Stimulated activated CD4-positive, alpha-beta T cell treated with anti-CD3 and anti-CD28 coated beads, TNF-alpha, amount 100 ng/mL, for 48 hours (primary cell): ENCODE data around the gene CCDC106.

Experiments used
- DNase-seq, 3 donors: peaks; one replicate each; pipeline ENCODE4 v3.0.0-alpha.2; 2020; ENCODE audit warnings: low read depth in 3 of 3

CCDC106 gene

DNA sequence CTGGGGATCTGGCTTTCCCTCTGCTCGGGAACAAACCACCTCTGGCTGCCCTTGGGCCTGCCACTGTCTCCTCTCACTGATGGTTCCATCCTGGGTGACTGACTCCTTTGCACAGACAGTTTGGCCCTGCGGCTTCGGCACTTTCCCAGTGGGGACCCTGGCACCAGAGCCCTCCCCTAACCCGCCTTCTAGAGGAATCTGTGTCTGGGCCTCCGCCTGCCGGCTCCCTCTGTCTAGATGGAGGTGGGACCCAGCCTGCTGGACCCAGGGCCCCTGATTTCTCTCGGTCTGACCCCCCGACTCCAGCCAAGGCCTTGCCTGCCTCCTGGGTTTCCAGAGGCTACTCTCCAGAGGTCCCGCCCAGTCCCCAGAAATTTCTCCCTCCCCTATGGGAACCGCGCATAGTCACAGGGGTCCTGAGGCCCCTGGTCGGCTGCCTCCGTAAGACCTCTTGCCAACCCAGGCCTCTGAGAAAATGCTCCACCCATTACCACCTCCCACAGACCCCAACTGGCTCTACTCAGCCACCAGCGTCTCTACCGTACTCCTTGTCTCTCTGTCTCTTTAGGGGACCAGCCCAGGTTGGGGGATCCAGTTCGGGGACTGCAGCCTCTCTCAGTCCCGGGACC lies 2.7 kb downstream of the CCDC106 start:
- no peak for DNase-seq

DNA sequence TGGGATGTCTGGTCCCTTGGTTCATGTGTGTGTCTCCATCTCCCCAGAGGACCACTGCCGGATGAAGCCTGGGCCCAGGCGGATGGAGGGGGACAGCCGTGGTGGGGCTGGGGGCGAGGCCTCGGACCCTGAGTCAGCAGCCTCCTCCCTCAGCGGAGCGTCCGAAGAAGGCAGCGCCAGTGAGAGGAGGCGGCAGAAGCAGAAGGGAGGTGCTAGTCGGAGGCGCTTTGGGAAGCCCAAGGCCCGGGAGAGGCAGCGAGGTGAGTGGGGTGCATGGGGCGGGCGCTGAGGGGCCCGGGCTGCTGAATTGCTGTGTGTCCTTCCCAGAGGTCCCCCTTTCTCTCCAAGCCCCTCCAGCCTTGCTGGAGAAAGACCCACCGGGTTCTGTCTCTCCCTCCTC lies 3.2 kb downstream of the CCDC106 start:
- no peak for DNase-seq

DNA sequence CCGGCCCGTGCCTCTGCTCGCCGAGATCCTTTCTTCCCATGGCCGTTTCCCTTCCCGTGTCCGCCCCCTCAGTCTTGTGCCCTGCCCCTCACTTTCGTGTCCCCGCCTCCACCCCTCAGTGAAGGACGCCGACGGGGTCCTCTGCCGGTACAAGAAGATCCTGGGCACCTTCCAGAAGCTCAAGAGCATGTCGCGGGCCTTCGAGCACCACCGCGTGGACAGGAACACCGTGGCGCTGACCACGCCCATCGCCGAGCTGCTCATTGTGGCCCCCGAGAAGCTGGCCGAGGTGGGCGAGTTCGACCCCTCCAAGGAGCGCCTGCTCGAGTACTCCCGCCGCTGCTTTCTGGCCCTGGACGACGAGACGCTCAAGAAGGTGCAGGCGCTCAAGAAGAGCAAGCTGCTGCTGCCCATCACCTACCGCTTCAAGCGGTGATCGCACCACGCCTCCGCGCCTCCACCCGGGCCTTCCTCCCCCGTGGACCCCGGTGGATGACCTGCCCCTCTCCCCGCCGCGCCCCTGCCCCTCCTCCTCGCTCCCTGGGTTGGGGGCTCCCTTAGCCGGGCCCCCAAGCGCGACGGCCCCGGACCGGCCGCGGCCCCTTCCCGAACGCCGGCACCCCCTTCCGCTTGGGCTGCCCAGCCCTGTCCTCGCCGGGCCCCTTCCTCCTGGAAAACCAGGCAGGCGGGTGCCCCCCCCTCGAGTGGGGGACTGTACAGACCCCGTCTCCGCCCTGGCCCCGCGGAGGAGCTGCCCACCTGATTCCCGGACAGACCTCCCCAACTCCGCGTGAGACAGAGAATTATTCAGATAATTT lies 4.5 kb downstream of the CCDC106 start:
- no peak for DNase-seq

DNA sequence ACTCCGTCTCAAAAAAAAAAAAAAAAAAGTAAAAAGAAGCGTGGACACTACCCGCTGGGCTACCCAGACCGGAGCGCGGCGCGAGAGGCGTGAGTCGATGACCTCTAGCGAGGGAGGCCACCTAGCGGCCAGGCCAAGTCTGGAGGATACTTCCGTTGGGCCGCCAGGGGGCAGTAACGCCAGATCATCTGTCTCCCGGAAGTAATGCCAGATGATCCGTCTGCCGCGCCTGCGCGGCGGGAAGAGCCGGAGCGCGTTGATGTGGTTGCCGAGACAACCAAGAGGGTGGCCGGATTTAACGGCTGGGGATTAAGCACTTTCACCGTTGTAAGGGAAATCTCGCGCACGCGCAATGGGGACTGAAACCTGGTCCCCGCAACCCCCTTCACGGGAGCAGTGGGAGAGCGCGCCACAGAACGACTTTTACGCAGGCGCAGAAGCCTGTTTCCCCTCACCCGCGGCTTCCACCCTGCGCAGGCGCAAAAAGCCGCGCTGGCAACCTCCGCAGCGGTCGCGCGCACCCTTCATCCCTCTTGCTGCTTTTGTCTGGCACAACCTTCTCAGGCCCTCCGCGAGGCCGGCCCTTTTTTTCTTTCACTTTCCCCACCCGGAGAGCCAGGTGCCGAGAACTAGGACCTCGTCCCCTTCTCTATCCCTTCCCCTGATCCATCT lies 5.8 kb downstream of the CCDC106 start:
- peak; percentile 91 to 95 (median 93) for DNase-seq

DNA sequence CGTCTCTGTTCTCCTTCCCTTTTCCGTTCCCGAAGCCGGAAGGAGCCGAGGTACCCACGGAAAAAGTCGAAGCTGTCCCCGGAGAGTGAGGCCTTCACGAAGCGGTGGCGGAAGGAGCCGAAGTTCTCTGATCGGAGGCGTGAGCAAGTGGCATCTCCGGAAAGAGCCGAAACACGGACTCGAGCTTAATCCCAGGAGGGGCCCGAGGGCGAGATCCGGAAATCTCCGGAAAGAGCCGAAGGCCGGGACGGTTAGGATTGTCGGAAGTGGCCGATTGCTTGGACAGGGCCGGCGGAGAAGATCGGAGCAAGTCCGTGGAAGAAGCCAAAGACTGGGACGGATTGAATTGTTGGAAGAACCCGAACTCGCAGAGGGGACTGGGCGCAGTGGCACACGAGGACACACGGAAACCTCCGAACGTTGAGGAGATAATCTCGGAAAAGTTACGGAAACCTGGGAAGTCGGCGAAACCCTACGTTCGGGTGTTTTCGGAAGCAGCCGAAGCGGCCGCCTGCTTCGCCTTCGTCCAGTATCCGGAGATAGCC lies 6.4 kb downstream of the CCDC106 start:
- DNase-seq, result peak; percentile 94 to 99 (median 99)

DNA sequence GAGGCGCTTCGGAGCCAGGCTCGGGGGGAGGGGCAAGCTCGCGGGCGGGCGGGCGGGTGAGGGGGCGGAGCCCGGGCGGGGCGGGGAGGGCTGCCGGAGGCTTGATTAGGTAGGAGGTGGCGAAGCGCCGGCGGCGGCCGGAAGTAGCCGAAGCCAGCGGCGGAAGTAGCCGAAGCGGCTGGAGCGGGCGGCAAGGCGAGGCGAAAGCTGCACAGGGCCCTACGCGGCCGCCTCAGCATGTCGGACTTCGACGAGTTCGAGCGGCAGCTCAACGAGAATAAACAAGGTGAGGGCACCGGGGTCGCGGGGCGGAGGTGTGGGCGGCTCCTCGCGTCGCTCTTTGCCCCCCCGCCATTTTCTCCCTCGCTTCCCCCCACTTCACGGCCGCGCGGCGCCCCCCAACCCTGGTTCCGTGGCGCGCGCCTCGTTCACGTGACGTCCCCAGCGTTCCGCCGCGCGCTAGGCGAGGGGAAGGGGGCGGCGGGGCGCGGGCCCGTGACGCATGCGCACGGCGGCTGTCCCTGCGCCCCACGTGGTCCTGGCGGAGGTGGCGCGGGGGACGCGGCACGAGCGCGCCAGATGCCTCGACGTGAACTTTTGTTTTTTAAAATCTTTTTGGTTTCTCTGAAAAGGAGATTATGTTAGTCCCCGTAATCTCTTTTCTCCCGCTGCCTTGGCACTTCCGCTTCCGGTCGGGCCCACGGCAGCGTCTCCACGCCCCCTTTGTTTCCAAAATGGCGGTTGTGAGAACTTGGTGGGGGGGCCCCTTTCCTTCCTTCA lies 7.0 kb downstream of the CCDC106 start, which contains the start of gene U2AF2:
TSS of gene U2AF2 (plus strand) at position 168 of the 780 bp plus-strand sequence. CDS start at position 238, 70 bp downstream.
- peak; percentile 93 to 96 (median 94) for DNase-seq

DNA sequence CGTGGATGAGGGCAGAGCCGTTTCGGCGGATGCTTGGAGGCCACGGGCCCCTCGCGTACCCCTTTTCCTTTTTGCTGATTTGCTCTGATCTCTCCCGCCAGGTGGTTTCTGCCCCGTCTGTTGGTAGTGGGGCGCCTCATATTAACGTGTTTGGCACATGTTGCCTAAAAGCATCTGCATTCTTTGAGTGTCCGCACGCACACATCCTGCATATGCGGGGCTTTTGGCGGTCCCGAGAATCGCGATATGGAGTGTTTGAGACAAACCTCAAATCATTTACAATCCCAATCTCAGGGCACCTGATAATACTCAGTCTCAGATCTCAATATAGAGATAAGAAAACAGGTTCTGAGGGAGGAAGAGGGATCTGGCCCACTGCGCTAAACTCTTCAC lies 7.6 kb downstream of the CCDC106 start:
- DNase-seq, result no peak

DNA sequence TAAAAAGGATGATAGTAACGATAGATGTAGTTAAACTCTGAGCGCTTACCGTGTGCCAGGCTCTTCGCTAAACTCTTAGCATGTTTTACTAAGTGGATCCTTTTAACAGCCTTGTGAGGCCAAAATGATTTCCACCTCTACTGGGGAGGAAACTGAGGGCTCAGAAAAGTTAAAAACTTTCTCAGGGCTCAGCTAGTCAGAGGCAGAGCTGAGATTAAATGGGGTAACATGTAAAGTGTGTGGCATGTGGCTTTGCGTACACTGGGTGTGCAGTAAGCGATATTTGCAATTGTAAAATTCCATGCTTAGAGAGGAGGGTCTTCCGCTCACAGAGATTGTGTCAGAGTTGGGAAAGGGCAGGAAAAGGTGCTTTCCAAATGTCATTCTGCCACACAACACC lies 8.5 kb downstream of the CCDC106 start:
- DNase-seq, result no peak

DNA sequence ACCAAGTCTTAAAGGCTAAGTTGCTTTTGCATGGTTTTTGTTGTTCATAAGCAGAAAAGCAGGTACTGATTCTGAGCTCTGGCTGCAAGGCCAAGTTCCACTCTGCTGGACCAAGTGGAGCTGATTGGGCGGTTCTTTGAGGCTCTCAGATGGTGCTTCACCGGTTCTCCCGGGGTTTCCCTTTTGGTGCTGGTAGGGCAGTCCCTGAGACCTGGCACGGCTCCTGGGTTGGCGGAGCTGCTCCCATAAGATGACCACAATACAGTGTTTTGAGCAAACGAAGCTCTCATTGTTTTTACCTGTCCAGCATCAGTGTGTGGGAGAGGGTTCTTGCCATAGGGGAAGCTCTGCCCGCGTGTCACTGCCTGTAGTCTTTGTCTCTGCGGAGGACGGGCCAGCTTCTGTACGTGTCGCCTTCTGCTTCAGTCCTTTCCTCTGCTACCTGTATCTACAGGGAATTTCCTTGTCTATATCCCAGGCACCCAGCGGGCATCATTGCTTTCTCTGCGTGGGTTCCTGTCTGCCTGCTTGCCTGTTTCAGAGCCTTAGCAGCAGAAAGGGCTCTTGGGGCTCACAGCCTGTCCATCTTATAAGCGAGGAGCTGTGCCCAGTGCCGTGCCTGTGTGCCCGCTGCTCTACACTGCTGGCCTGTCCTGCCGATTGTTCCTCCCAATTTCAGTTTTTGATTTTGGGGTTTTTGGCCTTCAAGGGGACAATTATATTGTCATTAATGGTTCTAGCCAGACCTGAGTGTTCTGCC lies 9.2 kb downstream of the CCDC106 start:
- no peak for DNase-seq

DNA sequence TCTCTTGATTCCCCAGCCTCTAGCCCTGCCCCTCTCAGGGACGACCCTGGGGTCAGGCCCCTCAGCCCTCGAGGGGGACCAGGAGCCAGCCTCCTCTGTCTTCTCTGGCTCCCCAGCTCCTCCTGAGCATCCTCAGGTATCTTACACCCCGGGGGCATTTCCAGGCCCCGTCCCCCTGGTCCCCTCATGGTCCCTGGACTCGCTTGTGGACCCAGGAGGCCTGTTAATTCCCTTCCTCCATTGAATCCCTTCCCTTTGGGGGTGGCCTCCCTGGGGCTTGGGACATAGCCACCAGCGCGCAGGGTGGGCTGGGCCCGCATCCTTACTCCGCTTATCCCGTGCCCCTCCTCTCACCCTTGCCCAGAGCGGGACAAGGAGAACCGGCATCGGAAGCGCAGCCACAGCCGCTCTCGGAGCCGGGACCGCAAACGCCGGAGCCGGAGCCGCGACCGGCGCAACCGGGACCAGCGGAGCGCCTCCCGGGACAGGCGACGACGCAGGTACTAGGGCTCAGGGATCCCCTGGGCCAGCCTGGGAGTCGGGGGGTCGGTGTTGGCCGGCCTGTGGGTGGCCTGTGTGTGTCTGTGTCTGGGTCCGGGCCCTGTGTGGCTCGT lies 10.9 kb downstream of the CCDC106 start:
- no peak for DNase-seq

DNA sequence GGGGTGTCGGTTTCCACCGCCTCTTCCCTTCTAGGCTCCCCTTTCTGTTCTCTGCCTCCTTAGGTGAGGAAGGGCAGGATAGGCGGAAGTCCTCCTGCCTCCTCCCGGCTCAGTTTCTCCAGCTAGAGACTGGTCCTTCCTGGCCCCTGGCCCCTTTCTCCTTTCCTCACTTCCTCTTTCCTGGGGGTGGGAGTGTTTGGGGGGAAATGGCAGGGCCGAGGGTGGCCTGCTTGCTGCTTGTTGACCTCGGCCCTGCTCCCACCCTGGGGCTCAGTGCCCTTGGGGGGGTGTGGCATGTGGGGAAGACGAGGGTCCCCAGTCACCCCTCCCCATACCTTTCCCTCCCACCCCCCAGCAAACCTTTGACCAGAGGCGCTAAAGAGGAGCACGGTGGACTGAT lies 11.8 kb downstream of the CCDC106 start:
- DNase-seq, result no peak

DNA sequence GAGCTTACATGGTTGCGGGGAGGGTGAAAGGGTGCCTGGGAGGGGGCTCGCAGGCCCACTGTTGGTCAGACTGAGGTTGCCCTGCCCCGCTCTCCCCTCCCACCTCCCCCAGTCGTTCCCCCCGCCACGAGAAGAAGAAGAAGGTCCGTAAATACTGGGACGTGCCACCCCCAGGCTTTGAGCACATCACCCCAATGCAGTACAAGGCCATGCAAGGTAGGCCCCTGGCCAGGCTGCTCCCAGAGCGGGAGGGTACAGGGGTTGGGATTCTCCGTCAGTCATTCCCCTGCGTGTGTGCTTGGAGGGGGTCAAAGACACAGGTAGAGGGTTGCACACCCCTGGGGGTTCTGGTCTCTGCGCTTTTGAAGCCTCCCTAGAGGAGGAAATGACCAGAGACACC lies 12.4 kb downstream of the CCDC106 start:
- no peak for DNase-seq

DNA sequence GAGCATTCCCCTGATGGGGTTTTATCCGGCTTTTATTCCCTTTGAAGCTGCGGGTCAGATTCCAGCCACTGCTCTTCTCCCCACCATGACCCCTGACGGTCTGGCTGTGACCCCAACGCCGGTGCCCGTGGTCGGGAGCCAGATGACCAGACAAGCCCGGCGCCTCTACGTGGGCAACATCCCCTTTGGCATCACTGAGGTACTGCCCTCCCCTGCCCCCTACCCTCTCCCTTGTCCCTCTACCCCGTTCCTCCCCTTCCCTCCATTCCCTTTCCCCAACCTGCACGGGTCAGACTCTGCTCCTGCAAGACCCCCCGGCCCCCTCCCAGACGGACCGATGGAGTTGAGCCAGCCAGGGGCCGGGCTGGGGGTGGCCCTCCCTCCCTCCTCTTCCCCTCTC lies 13.0 kb downstream of the CCDC106 start:
- no peak for DNase-seq

DNA sequence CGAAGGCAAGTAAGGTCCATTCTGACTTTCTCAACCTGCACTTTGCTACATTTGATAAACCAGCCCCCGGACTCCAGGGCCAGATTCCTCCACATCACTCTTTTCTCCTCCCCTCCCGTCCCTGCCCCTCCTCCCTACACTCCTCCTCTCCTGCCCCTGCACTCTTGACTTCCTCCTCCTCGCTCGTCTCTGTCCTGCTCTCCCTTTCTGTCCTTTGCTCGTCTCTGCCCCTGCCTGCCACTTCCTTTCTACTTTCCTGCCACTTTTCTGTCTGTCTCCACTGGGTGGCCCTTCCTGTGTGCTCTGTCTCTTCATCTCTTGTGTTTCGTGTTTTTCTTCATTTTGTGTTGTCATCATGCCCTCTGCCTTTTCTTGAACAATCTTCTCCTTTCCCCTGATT lies 13.8 kb downstream of the CCDC106 start:
- no peak for DNase-seq

DNA sequence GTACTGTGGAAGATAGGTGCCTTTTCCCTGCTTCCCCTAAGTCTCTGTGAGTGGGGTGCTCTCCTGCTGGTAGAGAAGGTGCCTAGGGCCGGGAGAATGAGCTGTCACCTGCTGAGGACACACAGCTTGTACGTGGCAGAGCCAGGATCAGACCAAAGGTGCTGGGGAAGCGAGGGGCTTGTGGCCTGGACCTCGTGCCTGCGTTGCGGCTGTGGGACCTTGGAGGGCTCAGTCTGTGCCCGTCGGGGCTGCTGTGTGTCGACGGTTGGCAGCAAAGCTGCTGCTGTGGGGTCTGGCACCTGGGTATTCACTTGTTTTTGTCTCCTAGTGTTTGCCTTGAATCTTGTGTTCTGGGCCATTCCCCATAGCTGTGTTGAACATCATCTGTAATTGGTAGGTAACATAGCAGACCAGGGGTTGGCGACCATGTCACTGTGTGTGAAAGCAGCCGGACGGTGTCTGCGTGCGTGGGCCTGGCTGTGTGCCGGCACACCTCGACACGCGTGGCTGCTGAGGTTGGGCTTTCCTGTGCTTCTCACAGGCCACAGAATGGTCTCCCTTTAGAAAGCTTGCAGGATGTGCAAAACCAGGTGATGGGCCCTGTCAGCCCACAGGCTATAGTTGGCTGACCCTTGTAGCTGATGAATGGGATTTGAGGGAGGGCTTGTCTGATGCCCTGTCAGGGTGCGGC lies 16.0 kb downstream of the CCDC106 start:
- no peak for DNase-seq

DNA sequence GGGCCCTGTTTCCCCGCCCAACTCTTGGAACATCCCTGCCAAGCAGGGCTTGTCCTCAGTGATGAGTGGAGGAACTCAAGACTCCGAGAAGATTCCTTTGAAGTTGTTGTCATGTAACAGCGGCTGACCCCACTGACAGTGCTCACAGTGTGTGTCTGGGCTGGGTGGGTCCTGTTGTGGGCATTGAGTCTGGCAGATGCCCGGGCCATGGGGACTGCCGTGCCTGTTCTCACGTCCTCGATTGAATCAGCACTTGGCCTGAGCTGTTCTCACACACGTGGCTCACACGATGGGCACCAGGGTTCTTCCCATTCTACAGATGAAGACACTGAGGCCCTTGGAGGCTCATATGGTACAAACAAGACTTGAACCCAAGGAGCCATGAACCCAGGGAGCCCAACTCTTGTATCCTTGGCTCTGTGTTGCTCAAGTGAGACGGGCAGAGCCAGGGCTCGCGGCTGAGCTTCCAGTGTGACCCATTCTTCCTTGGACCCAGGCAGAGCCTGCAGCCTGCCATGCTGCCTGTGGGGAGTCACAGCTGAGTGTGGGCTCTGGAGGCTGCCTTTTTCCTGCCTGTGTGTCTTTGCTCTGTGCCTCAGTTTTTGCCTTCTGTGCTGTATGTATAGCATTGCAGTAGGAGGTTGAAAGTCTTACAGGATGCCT lies 18.5 kb downstream of the CCDC106 start:
- no peak for DNase-seq

DNA sequence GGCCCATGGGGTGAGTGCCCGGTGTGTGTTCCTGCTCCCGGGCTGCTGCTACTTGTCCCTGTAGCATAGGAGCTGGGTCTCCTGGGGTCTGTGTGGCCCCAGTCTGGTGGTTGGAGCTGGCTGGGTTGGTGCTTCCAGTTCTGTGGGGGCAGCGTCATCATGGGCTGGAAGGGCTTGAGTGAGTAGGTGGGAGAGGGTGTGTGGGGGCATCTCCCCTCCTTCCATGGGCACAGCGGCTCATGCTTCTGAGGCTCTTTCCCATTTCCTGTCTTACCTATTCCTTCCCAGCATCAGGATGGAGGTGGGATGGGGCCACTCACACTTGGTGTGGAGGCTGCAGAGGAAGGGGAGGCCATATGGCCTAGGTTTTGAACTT lies 19.0 kb downstream of the CCDC106 start:
- DNase-seq, result no peak

DNA sequence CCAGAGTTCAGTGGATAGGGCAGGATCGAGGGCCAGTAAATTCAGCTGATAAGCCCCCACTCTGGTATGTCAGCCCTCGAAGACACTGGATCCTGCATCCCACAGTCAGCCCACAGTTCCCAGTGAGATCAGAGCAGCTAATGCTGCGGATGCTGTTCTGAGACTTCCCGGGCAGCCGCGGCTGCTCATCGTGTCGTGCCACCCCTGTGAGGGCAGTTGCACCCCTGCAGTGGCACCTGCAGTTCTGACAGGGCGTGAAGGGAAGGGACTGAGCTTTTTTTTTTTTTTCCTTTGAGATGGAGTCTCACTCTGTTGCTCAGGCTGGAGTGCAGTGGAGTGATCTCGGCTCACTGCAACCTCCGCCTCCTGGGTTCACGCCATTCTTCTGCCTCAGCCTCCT lies 19.5 kb downstream of the CCDC106 start:
- DNase-seq, result no peak

DNA sequence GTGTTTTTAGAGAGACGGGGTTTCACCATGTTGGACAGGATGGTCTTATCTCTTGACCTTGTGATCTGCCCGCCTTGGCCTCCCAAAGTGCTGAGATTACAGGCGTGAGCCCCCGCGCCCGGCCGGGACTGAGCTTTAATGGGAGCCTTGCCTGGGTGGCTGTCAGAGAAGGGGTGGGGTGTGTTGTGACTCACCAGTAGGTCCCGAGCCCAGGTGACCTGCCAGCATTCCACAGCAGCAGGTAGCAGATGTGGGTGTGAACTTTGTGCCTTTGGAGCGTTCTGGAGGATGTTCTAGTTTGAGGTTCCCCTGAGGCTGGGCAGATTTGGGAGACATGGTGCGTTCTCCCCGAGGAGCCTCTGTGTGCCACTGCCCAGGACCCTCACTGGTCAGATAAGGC lies 19.9 kb downstream of the CCDC106 start:
- DNase-seq, result no peak
